ENCODE results near the gene SLC9A3.

- TF ChIP-seq GATA2 (IDR thresholded peaks at IDR 0.05; ENCODE audit: low read depth, low read length) (no peak), GATA3 (IDR thresholded peaks at IDR 0.05; ENCODE audit: low read depth, low read length) (no peak)
Observed at GRCh38 chr5:476814-477175, 47.5 kb downstream of the SLC9A3 start.

Data from SH-SY5Y (cell line).